K562 (cell line): Measurements from ENCODE around the gene LBHD2. TPM values are rescaled to one million over a fixed set of nuclear protein-coding genes. Genes with fewer than 3 reads are reported as not detected.
A peak's percentile ranks its signal among the peaks of the same experiment; 100 is the strongest.

Source experiments
- ATAC-seq: fragments of 200-7000 bp; cut with Tn5 transposase; 3 replicates; pipeline ENCODE4 v1.9.1; 2020; ENCODE audit warnings: moderate library complexity
- BruUV-seq: library from RNA; stranded (reverse); fragments of 400-500 nt; replicated peaks from 2 replicates; lab custom pipeline; 2021; lab: Mats Ljungman, UMichigan
- CTCF ChIA-PET: fragments of 300-600 bp; formaldehyde crosslinking; extraction: SDS; loops from one replicate; lab custom pipeline; 2021; ENCODE audit warnings: low intra/inter-chr PET ratio; lab: Yijun Ruan, JAX
- POLR2A ChIA-PET: fragments of 300-600, 350-650 bp; sonication (Branson Sonifier 250); formaldehyde crosslinking; extraction: SDS; loops from one replicate; lab custom pipeline; 2021; ENCODE audit warnings: antibody characterized with exemption, inconsistent platforms; lab: Yijun Ruan, JAX
- DNase-seq, 4 experiments: peaks; one replicate each; pipeline versions ENCODE4 v3.0.0 to v3.0.0-alpha.2; 2011 to 2018; ENCODE audit warnings: low spot score in 3 of 4, mixed read lengths in 3 of 4; ENCODE audit errors: extremely low read depth in 1 of 4
- FAIRE-seq: peaks from 2 replicates; lab custom pipeline; 2011; peaks lifted over from hg19 to GRCh38; lab: Jason Lieb, UNC
- H2AFZ ChIP-seq: 2 replicates; pipeline ENCODE4 v1.6.0; 2011; ENCODE audit warnings: low read depth, low read length, control low read depth, inconsistent platforms
- H3K27ac ChIP-seq: fragments of 200-600 bp; 3 replicates; pipeline ENCODE4 v1.8.0; 2011; ENCODE audit warnings: low read depth, mild to moderate bottlenecking, control low read depth, inconsistent platforms, low read length, moderate library complexity, mixed read lengths; ENCODE audit errors: extremely low read depth
- H3K27me3 ChIP-seq, 2 experiments: fragments of 300-600 bp in 1 of 2; 2 replicates in 1 of 2; 3 replicates in 1 of 2; pipeline versions ENCODE4 v1.6.0 to v1.8.0; 2011; ENCODE audit warnings: inconsistent platforms in 2 of 2, low read length in 2 of 2, mild to moderate bottlenecking in 1 of 2, mixed read lengths in 1 of 2, moderate library complexity in 1 of 2; ENCODE audit not compliant: control insufficient read depth in 2 of 2, insufficient read depth in 2 of 2
- H3K36me3 ChIP-seq: fragments of 300-600 bp; 3 replicates; pipeline ENCODE4 v1.8.0; 2011; ENCODE audit warnings: mild to moderate bottlenecking, low read length, inconsistent platforms; ENCODE audit not compliant: control insufficient read depth, insufficient read depth
- H3K4me1 ChIP-seq, 2 experiments: fragments of 200-600 bp in 1 of 2; replicated peaks in 1 of 2; 2 replicates in 1 of 2; 3 replicates in 1 of 2; pipeline versions ENCODE4 v1.5.1 to v1.8.0; 2011; ENCODE audit warnings: inconsistent platforms in 2 of 2, low read length in 2 of 2, mild to moderate bottlenecking in 1 of 2, mixed read lengths in 1 of 2, moderate library complexity in 1 of 2; ENCODE audit not compliant: control insufficient read depth in 2 of 2, insufficient read depth in 2 of 2
- H3K4me2 ChIP-seq: 2 replicates; pipeline ENCODE4 v1.6.1; 2011; ENCODE audit warnings: low read length, control low read depth, inconsistent platforms, mixed read lengths; ENCODE audit not compliant: insufficient read depth
- H3K4me3 ChIP-seq: fragments of 200-600 bp; sonication (generic), shearing (Covaris generic); 2 replicates; pipeline ENCODE4 v1.5.1; 2016; ENCODE audit warnings: control low read depth, inconsistent platforms
- H3K79me2 ChIP-seq: fragments of 200-600 bp; 3 replicates; pipeline ENCODE4 v1.8.0; 2011; ENCODE audit warnings: low read length, inconsistent platforms; ENCODE audit not compliant: control insufficient read depth, insufficient read depth
- H3K9ac ChIP-seq, 2 experiments: 2 replicates each; pipeline versions ENCODE4 v1.6.0 to v1.6.1; 2011; ENCODE audit warnings: low read depth in 2 of 2, low read length in 2 of 2, control low read depth in 1 of 2, inconsistent platforms in 1 of 2, mild to moderate bottlenecking in 1 of 2, mixed read lengths in 1 of 2; ENCODE audit not compliant: insufficient read depth in 1 of 2
- H3K9me1 ChIP-seq: one replicate; pipeline ENCODE4 v1.6.0; 2011; ENCODE audit warnings: inconsistent platforms, mild to moderate bottlenecking, low read length, moderate library complexity; ENCODE audit not compliant: control insufficient read depth, insufficient read depth
- H3K9me3 ChIP-seq: replicated peaks from 2 replicates; pipeline ENCODE4 v1.5.1; 2011; ENCODE audit warnings: low read depth, low read length, inconsistent platforms; ENCODE audit not compliant: control insufficient read depth, insufficient read depth
- H4K20me1 ChIP-seq: replicated peaks from 2 replicates; pipeline ENCODE4 v1.6.1; 2011; ENCODE audit warnings: low read length, inconsistent platforms, mixed read lengths; ENCODE audit not compliant: control insufficient read depth, insufficient read depth
- MCM2 ChIP-seq: fragments of 450-650 bp; IDR thresholded peaks from 2 replicates; pipeline ENCODE4 v1.6.1; 2017; ENCODE audit warnings: low read depth, mild to moderate bottlenecking
- RBM39 ChIP-seq: fragments of 200-400 bp; formaldehyde crosslinking; optimal IDR thresholded peaks from 2 replicates; pipeline ENCODE3; 2018; ENCODE audit warnings: low read depth, low read length
- ZNF384 ChIP-seq: IDR thresholded peaks from 2 replicates; pipeline ENCODE4 v1.6.1; 2012; ENCODE audit warnings: low read depth, low read length, improper control_type of control experiment
- WGBS: fragments of 100-300 bp; shearing (Covaris generic); methylation state at CpG from one replicate; pipeline ENCODE4 v1.1.6; 2016; ENCODE audit warnings: low coverage, mixed read lengths; ENCODE audit not compliant: insufficient coverage; ENCODE audit errors: missing lambda C conversion rate; 5-methylcytosine and 5-hydroxymethylcytosine counted together
- in situ Hi-C: fragments of 300-500 bp; cut with MboI; formaldehyde crosslinking; loops from 4 replicates; pipeline ENCODE4 v1.15.0; 2018; ENCODE audit warnings: inconsistent platforms, mixed read lengths
- intact Hi-C: fragments of 100-400 bp; cut with micrococcal nuclease; formaldehyde crosslinking; loops from 2 replicates; pipeline ENCODE4 v1.14.2; 2022
- polyA plus RNA-seq, 8 experiments: library from polyadenylated mRNA; depleted of rRNA in 4 of 8; stranded (reverse) in 5 of 8; unstranded in 3 of 8; fragments of >200 nt; fragmentation: Nextera tagmentation in 2 of 8; fragmentation: Illumina TruSeq in 1 of 8; extraction: Ambion mirVana in 2 of 8; extraction: Trizol in 1 of 8; gene quantifications; 2 replicates each; pipeline versions ENCODE4 v1.2.1 to v1.2.3, GENCODE V29; 2011 to 2014; ENCODE audit warnings: inconsistent platforms in 1 of 8, missing spikeins in 1 of 8
- total RNA-seq, 7 experiments: library from RNA; depleted of rRNA in 6 of 7; stranded (reverse); fragments of >200 nt in 6 of 7; fragmentation: Illumina TruSeq in 2 of 7; extraction: Trizol in 2 of 7; gene quantifications; 2 replicates each; pipeline versions ENCODE4 v1.2.1 to v1.2.3, GENCODE V29; 2011 to 2021; ENCODE audit warnings: low replicate concordance in 1 of 7

LBHD2 gene
- total and polyA plus RNA-seq, 9 of the 15 experiments (the other 6 are each of a cell fraction or from before 2014, with no cell fraction given) = not detected

GRCh38 chr14:103067231-103067954, 16.6 kb upstream of the LBHD2 start:
- H3K9me1 ChIP-seq = no peaks in the 10 kb centered on the region
- ChIA-PET POLR2A (interaction anchor here (0.7 to 1.3 kb wide), 2 partner anchors 362 to 570 kb away, joined by 3 read pairs; no protein-coding TSS in a partner anchor), CTCF (no interaction called here)
- 16% methylated on average over 7 of the region's 8 CpGs for WGBS
- ATAC-seq (no peak), FAIRE-seq (no peak), DNase-seq (no peak)
- H4K20me1 ChIP-seq = no peaks in the 10 kb centered on the region
- no peak overlapping the region for H3K27ac ChIP-seq
- TF ChIP-seq MCM2 (no peak), ZNF384 (peak; percentile 44; the same call in 1 of the 2 replicates), RBM39 (no peak)
- no peak overlapping the region for H3K9ac ChIP-seq
- peaks cover 0 to 11% of the 10 kb centered on the region in 2 experiments; a peak in 2 of 5 replicates for H3K27me3 ChIP-seq
- peaks cover 0 to 28% of the 10 kb centered on the region in 2 experiments; a peak in 3 of 5 replicates for H3K4me1 ChIP-seq
- BruUV-seq = no TSS peak
- H3K36me3 ChIP-seq = no peaks in the 10 kb centered on the region
- H3K4me3 ChIP-seq = no peak overlapping the region
- H3K4me2 ChIP-seq = no peak overlapping the region
- in situ Hi-C loops = no loop called here
- intact Hi-C loops = no loop called here
- no peaks in the 10 kb centered on the region for H3K79me2 ChIP-seq
- no peak overlapping the region for H2AFZ ChIP-seq
- H3K9me3 ChIP-seq = no peaks in the 10 kb centered on the region
